Mesothelial cell of epicardium (in vitro differentiated cells): Measurements from ENCODE around the gene UBE2G2. TPM values are rescaled to one million over a fixed set of nuclear protein-coding genes. Genes with fewer than 3 reads are reported as not detected.

Experiments used
- DNase-seq, 2 experiments: peaks; one replicate each; pipeline ENCODE4 v3.0.0; 2021; ENCODE audit warnings: low spot score in 2 of 2; ENCODE audit not compliant: unreplicated experiment in 2 of 2
- H3K27ac Mint-ChIP-seq: 2 replicates; pipeline ENCODE4 v1.8.0; 2021; ENCODE audit warnings: mixed read lengths
- H3K27me3 Mint-ChIP-seq: 2 replicates; pipeline ENCODE4 v1.8.0; 2021; ENCODE audit warnings: low read depth, mixed read lengths
- H3K36me3 Mint-ChIP-seq: 2 replicates; pipeline ENCODE4 v1.8.0; 2021; ENCODE audit warnings: mixed read lengths
- H3K4me1 Mint-ChIP-seq: 2 replicates; pipeline ENCODE4 v1.8.0; 2021; ENCODE audit warnings: mixed read lengths
- H3K4me3 Mint-ChIP-seq: 2 replicates; pipeline ENCODE4 v1.8.0; 2021; ENCODE audit warnings: mild to moderate bottlenecking, moderate library complexity, mixed read lengths
- H3K9me3 Mint-ChIP-seq: 2 replicates; pipeline ENCODE4 v1.8.0; 2021; ENCODE audit warnings: mixed read lengths
- total RNA-seq: library from RNA; stranded (reverse); gene quantifications from 3 replicates; pipeline ENCODE4 v1.2.1, GENCODE V29; 2021
- TF ChIP-seq, protein P1 (sequence below): fragments of 200-600 bp; sonication (generic); IDR thresholded peaks from one replicate; pipeline ENCODE4 v1.5.0; 2021; ENCODE audit warnings: antibody characterized with exemption; ENCODE audit not compliant: unreplicated experiment

Gene UBE2G2
- total RNA-seq, 1 donor from 2014 or later, result 95.4 TPM

GRCh38 chr21:44805859-44806258 lies 4.2 kb upstream of the UBE2G2 start:
- Mint-ChIP-seq H3K4me1 (peaks cover 14% of the 10 kb centered on the region), H3K27ac (no peak overlapping the region), H3K36me3 (peaks cover 19% of the 10 kb centered on the region), H3K27me3 (no peaks in the 10 kb centered on the region), H3K4me3 (no peak overlapping the region), H3K9me3 (no peaks in the 10 kb centered on the region)
- DNase-seq, result no peak
- TF ChIP-seq, protein P1, sequence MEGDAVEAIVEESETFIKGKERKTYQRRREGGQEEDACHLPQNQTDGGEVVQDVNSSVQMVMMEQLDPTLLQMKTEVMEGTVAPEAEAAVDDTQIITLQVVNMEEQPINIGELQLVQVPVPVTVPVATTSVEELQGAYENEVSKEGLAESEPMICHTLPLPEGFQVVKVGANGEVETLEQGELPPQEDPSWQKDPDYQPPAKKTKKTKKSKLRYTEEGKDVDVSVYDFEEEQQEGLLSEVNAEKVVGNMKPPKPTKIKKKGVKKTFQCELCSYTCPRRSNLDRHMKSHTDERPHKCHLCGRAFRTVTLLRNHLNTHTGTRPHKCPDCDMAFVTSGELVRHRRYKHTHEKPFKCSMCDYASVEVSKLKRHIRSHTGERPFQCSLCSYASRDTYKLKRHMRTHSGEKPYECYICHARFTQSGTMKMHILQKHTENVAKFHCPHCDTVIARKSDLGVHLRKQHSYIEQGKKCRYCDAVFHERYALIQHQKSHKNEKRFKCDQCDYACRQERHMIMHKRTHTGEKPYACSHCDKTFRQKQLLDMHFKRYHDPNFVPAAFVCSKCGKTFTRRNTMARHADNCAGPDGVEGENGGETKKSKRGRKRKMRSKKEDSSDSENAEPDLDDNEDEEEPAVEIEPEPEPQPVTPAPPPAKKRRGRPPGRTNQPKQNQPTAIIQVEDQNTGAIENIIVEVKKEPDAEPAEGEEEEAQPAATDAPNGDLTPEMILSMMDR, result no peak

DNA sequence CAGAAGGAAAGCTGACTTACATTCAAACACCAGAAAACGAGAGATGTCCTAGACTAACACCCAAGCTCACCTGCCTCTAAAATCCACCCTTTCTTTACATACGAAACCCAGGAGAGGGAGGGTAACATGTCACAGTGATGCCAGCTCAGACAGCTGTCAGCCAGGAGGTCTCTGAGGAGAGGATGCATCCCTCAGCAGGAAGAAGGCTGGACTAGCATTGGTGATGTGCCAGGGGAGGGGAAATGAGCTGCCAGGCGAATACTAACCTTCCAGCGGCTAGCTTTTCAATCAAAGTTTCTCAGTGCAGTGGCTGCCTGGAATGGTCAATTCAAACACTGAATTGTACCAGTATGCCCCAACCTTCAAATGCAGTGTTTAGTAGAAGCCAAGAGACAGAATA lies 3.6 kb upstream of the UBE2G2 start:
- DNase-seq, result no peak
- Mint-ChIP-seq H3K36me3 (peaks cover 19% of the 10 kb centered on the region), H3K27me3 (no peaks in the 10 kb centered on the region), H3K4me1 (peaks cover 20% of the 10 kb centered on the region), H3K27ac (no peak overlapping the region), H3K4me3 (no peak overlapping the region), H3K9me3 (no peaks in the 10 kb centered on the region)
- TF ChIP-seq, protein P1, result no peak

GRCh38 chr21:44804762-44805161 lies 3.1 kb upstream of the UBE2G2 start:
- no peak overlapping the region for H3K4me3 Mint-ChIP-seq
- peaks cover 16% of the 10 kb centered on the region for H3K36me3 Mint-ChIP-seq
- TF ChIP-seq, protein P1, result no peak
- no peaks in the 10 kb centered on the region for H3K9me3 Mint-ChIP-seq
- DNase-seq, result no peak
- H3K4me1 Mint-ChIP-seq, result peaks cover 25% of the 10 kb centered on the region
- H3K27me3 Mint-ChIP-seq, result no peaks in the 10 kb centered on the region
- no peak overlapping the region for H3K27ac Mint-ChIP-seq

DNA sequence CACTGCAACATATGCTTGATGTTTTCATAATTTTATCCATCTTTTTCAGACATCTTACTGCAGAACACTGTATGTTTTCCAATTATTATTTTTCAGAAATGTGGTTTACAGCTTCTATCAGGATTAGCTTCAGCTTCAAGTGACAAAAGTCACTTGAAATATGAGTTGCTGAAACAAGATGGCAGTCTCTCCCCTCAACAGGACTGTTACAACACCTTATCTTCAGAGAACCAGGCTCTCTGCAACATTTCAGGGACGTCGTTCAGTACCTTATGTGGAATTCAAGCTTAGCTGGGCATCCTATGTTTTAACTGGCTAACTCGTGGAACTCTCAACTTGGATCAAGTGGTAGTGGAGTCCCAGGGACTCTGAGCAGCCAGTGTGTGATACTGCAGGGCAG lies 2.0 kb upstream of the UBE2G2 start:
- H3K27ac Mint-ChIP-seq, result no peak overlapping the region
- peaks cover 10% of the 10 kb centered on the region for H3K36me3 Mint-ChIP-seq
- no peaks in the 10 kb centered on the region for H3K27me3 Mint-ChIP-seq
- TF ChIP-seq, protein P1, result no peak
- peaks cover 28% of the 10 kb centered on the region for H3K4me1 Mint-ChIP-seq
- no peak for DNase-seq
- no peaks in the 10 kb centered on the region for H3K9me3 Mint-ChIP-seq
- peak overlapping the region; percentile 81 for H3K4me3 Mint-ChIP-seq

DNA sequence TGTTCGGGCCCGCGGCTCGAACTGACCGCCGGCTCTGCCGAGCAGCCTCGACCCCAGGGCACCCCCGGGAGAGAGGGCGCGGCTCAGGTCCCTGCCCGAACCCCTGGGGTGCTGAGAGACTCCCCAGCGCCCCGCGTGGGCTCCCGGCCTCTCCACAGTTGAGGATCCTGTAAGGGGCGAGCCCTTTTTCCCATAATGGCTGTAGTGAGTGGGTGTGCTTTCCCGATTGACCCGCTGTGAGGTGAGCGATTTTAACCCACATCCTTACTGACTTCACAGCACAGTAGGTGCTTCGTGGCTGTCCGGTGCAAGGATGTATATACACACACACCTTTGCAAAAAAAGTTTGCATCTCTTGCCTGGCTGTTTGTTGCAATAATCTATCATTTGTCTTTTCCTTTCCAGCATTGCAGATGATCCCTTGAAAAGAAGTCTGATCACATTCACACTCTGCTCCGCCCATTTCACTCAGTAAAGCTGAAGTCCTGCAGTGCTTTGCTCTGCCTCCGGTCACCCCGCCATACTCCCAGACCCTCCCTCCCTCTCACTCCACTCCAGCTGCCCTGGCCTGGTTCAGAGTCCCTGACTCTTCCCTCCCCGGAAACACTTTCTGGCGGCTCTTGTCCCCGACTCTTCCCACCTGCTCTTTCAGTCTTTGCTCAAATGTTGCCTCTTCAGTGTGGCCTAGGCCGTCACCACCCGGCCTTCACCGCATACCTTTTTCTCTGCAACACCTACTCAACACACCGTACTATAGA lies 955 bp upstream of the UBE2G2 start:
- no peaks in the 10 kb centered on the region for H3K9me3 Mint-ChIP-seq
- TF ChIP-seq, protein P1, result no peak

More for the DNA sequence above, 955 bp upstream of the UBE2G2 start:
- H3K27me3 Mint-ChIP-seq, result no peaks in the 10 kb centered on the region
- peak overlapping the region; percentile 68 for H3K27ac Mint-ChIP-seq
- H3K4me3 Mint-ChIP-seq, result peak overlapping the region; percentile 81
- H3K36me3 Mint-ChIP-seq, result peaks cover 12% of the 10 kb centered on the region
- peaks cover 28% of the 10 kb centered on the region for H3K4me1 Mint-ChIP-seq
- no peak for DNase-seq
